ENCODE data around the gene CFAP299. TPM values are rescaled to one million over a fixed set of nuclear protein-coding genes. Genes with fewer than 3 reads are reported as not detected.

Gene CFAP299
- total and polyA plus RNA-seq, 9 of the 15 experiments (the other 6 are each of a cell fraction or from before 2014, with no cell fraction given): 0.09 to 3.0 (median 0.76) TPM

GRCh38 chr4:80540349-80540748 is 204.8 kb downstream of the CFAP299 start:
- H3K36me3 ChIP-seq (ENCODE audit: control insufficient read depth, insufficient read depth, low read length): no peaks in the 10 kb centered on the region
- no peaks in the 10 kb centered on the region for H3K79me2 ChIP-seq (ENCODE audit: control insufficient read depth, insufficient read depth, low read length)
- H3K4me3 ChIP-seq: no peak overlapping the region
- 0% methylated on average over 1 of the region's 1 CpG for WGBS (ENCODE audit: insufficient coverage, low coverage, missing lambda C conversion rate)
- FAIRE-seq (no peak), DNase-seq (ENCODE audit: extremely low read depth in 1 of 4, low spot score in 3 of 4) (no peak), ATAC-seq (no peak)
- CTCF ChIA-PET (ENCODE audit: low intra/inter-chr PET ratio): no interaction called here
- no peaks in the 10 kb centered on the region for H3K9me1 ChIP-seq (ENCODE audit: control insufficient read depth, insufficient read depth, low read length)
- H3K4me2 ChIP-seq (ENCODE audit: insufficient read depth, low read length): no peak overlapping the region
- H3K27me3 ChIP-seq (ENCODE audit: control insufficient read depth in 2 of 2, insufficient read depth in 2 of 2, low read length in 2 of 2): no peaks in the 10 kb centered on the region
- no peak overlapping the region for H3K27ac ChIP-seq (ENCODE audit: extremely low read depth, low read depth, low read length)
- no peaks in the 10 kb centered on the region for H4K20me1 ChIP-seq (replicated peaks; ENCODE audit: control insufficient read depth, insufficient read depth, low read length)
- POLR2A ChIA-PET: no interaction called here
- no peak for TF ChIP-seq XRCC5 (IDR thresholded peaks at IDR 0.05; ENCODE audit: low read depth, low read length)
- no peak for TF ChIP-seq PHF20 (IDR thresholded peaks at IDR 0.05; ENCODE audit: partially characterized antibody)
- TF ChIP-seq NFE2L1 (tag; IDR thresholded peaks at IDR 0.05; ENCODE audit: borderline replicate concordance, low read depth): no peak
- TF ChIP-seq, protein P1, sequence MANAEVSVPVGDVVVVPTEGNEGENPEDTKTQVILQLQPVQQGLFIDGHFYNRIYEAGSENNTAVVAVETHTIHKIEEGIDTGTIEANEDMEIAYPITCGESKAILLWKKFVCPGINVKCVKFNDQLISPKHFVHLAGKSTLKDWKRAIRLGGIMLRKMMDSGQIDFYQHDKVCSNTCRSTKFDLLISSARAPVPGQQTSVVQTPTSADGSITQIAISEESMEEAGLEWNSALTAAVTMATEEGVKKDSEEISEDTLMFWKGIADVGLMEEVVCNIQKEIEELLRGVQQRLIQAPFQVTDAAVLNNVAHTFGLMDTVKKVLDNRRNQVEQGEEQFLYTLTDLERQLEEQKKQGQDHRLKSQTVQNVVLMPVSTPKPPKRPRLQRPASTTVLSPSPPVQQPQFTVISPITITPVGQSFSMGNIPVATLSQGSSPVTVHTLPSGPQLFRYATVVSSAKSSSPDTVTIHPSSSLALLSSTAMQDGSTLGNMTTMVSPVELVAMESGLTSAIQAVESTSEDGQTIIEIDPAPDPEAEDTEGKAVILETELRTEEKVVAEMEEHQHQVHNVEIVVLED (CRISPR knock-in tag; IDR thresholded peaks at IDR 0.05): no peak
- TF ChIP-seq KDM1A (IDR thresholded peaks at IDR 0.05): no peak
- TF ChIP-seq MYNN (IDR thresholded peaks at IDR 0.05): no peak
- TF ChIP-seq MYNN (CRISPR knock-in tag; IDR thresholded peaks at IDR 0.05): no peak
- no peak for TF ChIP-seq ZNF232 (CRISPR knock-in tag; IDR thresholded peaks at IDR 0.05)
- TF ChIP-seq ZNF764 (CRISPR knock-in tag; IDR thresholded peaks at IDR 0.05; ENCODE audit: low read depth): no peak
- TF ChIP-seq ATF1 (CRISPR knock-in tag; IDR thresholded peaks at IDR 0.05): no peak
- no peak for TF ChIP-seq ATF1 (tag; IDR thresholded peaks at IDR 0.05)
- no peak for TF ChIP-seq ZNF75A (CRISPR knock-in tag; IDR thresholded peaks at IDR 0.05)
- in situ Hi-C loops (cut with MboI): no loop called here
- no peaks in the 10 kb centered on the region for H3K9me3 ChIP-seq (replicated peaks; ENCODE audit: control insufficient read depth, insufficient read depth, low read depth, low read length)
- H2AFZ ChIP-seq (ENCODE audit: low read depth, low read length): no peak overlapping the region
- intact Hi-C loops (cut with micrococcal nuclease): no loop called here
- H3K4me1 ChIP-seq (replicated peaks in 1 of 2; ENCODE audit: control insufficient read depth in 2 of 2, insufficient read depth in 2 of 2, low read length in 2 of 2): no peaks in the 10 kb centered on the region
- no TSS peak for BruUV-seq (replicated peaks)
- H3K9ac ChIP-seq (ENCODE audit: insufficient read depth in 1 of 2, low read depth in 2 of 2, low read length in 2 of 2): no peak overlapping the region

All from K562 (cell line).